ENCODE data around the gene TMEM163.

TMEM163 gene

DNA sequence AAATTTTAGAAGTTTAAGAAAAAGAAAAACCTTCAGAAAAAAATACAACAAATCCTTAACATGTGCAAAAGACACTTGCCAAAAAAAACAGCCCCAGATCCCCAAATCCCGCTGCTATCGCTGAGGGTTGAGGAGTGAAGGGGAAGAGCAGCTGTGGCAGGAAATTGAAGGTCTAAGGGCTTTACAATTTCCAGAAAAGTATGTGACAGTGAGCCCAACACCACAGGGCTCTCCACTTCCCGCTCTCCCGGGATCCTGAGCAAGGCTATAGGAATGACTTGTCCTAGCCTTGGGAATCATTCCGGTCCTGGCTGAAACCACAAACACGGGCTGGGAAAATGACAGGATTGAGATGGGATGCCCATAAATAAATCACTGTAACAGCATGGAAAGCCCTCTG is 191.4 kb downstream of the TMEM163 start:
- in situ Hi-C loops (cut with HindIII; ENCODE audit: low sequenced_read_pairs), result no loop called here
- DNase-seq (ENCODE audit: low read depth, low spot score), result no peak
- TF ChIP-seq CTCF (IDR thresholded peaks at IDR 0.05; ENCODE audit: low read depth, low read length), result no peak
- H3K4me3 ChIP-seq (ENCODE audit: low read depth, low read length), result no peak overlapping the region

GRCh38 chr2:134522496-134523455 is 196.0 kb downstream of the TMEM163 start:
- in situ Hi-C loops (cut with HindIII; ENCODE audit: low sequenced_read_pairs), result no loop called here
- DNase-seq (ENCODE audit: low read depth, low spot score), result no peak
- no peak for TF ChIP-seq CTCF (IDR thresholded peaks at IDR 0.05; ENCODE audit: low read depth, low read length)
- H3K4me3 ChIP-seq (ENCODE audit: low read depth, low read length), result no peak overlapping the region

- in situ Hi-C loops (cut with HindIII; ENCODE audit: low sequenced_read_pairs), result no loop called here
- no peak for TF ChIP-seq CTCF (IDR thresholded peaks at IDR 0.05; ENCODE audit: low read depth, low read length)
Observed at GRCh38 chr2:134518101-134518500, 200.7 kb downstream of the TMEM163 start.

DNA sequence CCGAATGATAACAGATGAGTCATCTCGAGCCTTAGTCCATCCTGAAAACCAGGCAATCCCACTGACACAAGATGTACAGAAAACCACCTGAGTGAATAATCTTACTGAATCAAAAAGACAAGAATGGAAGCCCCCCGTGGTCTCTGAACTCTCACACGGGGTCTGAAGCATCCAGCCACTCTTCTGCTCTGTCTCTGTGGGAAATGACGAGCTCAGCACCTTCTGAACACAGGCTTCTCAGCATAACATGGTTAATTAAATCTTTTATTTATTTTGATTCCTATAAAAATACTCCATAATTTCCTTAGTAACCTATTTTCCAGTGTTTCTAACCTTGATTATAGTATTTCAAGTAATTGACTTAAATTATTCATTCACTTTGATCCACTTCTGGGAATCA is 203.7 kb downstream of the TMEM163 start:
- no peak overlapping the region for H3K4me3 ChIP-seq (ENCODE audit: low read depth, low read length)
- DNase-seq (ENCODE audit: low read depth, low spot score), result no peak
- in situ Hi-C loops (cut with HindIII; ENCODE audit: low sequenced_read_pairs), result no loop called here
- TF ChIP-seq CTCF (IDR thresholded peaks at IDR 0.05; ENCODE audit: low read depth, low read length), result no peak

More at GRCh38 chr2:134518101-134518500, 200.7 kb downstream of the TMEM163 start:
- no peak for DNase-seq (ENCODE audit: low read depth, low spot score)
- no peak overlapping the region for H3K4me3 ChIP-seq (ENCODE audit: low read depth, low read length)

DNA sequence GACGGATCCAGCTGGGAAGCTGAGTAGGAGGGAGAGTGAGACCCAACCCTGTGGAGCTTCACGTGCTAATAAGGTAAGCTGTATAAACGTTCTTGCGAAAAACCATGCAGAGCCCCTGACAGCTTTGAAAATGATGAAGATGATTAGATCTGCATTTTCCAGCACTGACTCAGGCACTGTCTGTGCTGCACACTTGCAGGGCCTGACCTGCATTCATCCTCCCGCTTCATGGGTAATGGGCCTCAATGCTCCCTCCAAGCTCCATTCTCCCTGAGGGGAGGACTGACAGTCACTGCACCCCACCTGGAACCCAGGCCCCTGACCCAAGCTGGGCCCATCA is 205.4 kb downstream of the TMEM163 start:
- in situ Hi-C loops (cut with HindIII; ENCODE audit: low sequenced_read_pairs), result no loop called here
- no peak for TF ChIP-seq CTCF (IDR thresholded peaks at IDR 0.05; ENCODE audit: low read depth, low read length)
- no peak overlapping the region for H3K4me3 ChIP-seq (ENCODE audit: low read depth, low read length)
- no peak for DNase-seq (ENCODE audit: low read depth, low spot score)

GRCh38 chr2:134512734-134513464 is 205.9 kb downstream of the TMEM163 start:
- in situ Hi-C loops (cut with HindIII; ENCODE audit: low sequenced_read_pairs), result no loop called here
- H3K4me3 ChIP-seq (ENCODE audit: low read depth, low read length), result no peak overlapping the region
- no peak for DNase-seq (ENCODE audit: low read depth, low spot score)
- no peak for TF ChIP-seq CTCF (IDR thresholded peaks at IDR 0.05; ENCODE audit: low read depth, low read length)
